HT-29 (cell line): ENCODE results near the gene ZNF280D. TPM values are rescaled to one million over a fixed set of nuclear protein-coding genes. Genes with fewer than 3 reads are reported as not detected.
"Not testable (repeated sequence)": the region's sequence is repeated elsewhere in the genome, so short reads cannot be mapped to it uniquely, and the experiment has no call there.

ENCODE experiments used
- DNase-seq: peaks from one replicate; pipeline ENCODE4 v3.0.0-alpha.2; 2015; ENCODE audit warnings: low spot score
- total RNA-seq: library from RNA; depleted of rRNA; stranded (reverse); fragments of >200 nt; shearing (Covaris generic); gene quantifications from 2 replicates; pipeline ENCODE4 v1.2.3, GENCODE V29; 2014; rRNA removed

ZNF280D gene, protein sequence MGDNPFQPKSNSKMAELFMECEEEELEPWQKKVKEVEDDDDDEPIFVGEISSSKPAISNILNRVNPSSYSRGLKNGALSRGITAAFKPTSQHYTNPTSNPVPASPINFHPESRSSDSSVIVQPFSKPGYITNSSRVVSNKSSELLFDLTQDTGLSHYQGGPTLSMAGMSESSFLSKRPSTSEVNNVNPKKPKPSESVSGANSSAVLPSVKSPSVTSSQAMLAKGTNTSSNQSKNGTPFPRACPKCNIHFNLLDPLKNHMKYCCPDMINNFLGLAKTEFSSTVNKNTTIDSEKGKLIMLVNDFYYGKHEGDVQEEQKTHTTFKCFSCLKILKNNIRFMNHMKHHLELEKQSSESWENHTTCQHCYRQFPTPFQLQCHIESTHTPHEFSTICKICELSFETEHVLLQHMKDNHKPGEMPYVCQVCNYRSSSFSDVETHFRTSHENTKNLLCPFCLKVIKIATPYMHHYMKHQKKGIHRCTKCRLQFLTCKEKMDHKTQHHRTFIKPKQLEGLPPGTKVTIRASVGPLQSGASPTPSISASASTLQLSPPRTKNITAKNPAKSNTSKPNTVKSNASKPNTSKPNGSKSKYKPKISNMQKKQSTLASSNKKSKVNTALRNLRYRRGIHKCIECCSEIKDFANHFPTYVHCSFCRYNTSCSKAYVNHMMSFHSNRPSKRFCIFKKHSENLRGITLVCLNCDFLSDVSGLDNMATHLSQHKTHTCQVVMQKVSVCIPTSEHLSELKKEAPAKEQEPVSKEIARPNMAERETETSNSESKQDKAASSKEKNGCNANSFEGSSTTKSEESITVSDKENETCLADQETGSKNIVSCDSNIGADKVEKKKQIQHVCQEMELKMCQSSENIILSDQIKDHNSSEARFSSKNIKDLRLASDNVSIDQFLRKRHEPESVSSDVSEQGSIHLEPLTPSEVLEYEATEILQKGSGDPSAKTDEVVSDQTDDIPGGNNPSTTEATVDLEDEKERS
- total RNA-seq: 8.5 and 8.7 TPM in 2 replicates

DNA sequence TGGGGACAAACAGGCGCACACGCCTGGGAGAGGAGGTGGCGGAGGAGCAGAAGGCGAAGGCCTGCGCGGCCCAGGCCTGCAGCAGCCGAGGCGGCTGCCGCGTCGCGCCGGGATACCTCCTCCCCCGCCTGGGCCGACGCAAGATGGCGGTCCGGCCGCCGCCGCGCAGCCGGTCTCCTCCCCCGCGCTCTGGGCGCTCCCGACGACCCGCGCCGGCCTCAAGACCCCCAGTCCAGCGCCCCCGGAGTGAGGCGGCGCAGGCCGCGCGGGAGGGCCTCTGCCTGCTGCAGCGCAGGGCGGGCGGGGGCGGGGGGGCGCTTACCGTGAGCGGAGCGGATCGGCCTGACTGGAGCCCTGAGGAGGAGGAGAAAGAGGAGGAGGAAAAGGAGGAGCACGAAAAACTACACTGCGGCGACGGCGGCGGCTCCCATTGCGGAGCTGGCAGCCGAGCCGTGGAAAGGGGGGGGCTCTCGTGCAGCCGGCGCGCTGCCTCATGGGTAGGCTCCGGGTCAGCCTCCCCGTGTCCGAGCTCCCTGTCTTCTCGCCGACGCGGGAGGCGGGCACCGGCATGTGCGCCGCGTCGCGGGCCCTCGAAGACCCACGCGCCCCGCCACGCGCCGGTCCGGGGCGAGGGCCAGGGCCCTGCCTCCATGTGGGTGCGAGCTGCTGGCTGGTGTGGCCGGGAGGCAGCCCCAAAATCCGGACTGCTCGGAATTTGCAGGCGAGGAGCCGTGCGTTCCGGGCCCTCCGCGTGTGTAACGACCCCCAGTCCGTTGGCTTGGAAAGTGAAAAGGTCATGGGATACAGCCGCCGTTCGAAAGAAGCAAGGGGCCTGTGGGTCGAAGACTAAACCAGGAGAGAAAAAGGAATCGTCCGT lies at the start of gene ZNF280D:
Gene ZNF280D (minus strand): TSS at position 374 of the 877 bp plus-strand sequence. CDS start 26,400 bp downstream, outside the sequence.
- DNase-seq: peak; percentile 86

DNA sequence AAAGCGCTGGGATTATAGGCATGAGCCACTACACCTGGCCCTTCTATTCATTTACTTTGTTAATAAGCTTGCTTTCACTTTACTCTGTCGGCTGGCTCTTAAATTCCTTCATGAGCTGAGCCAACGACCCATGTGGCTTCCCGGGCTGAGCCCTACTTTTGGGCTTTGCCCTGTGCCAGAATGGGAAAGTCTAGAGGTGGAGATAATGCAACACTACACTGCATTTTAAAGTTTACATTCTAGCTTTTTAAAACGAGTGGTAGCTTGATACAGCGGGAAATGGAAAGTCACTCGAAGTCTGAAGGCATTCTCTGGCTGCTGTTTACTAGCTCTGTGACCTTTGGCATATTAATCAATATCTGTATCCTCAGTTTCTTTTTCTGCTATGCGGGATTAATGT lies 49.0 kb upstream of the ZNF280D start:
- no peak for DNase-seq

DNA sequence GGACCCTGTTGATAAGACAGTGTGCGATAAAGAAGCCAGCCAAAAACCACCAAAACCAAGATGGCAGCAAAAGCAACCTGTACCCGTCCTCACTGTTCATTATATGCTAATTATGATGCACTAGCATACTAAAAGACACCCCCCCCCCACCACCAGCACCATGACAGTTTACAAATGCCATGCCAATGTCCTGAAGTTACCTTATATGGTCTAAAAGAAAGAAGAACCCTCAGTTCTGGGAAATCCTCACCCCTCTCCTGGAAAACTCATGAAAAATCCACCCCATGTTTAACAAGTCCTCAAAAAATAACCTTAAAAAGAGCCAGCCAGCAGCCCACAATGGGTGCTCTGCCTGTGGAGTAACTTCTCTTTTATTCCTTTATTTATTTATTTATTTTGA lies 48.4 kb upstream of the ZNF280D start:
- no peak for DNase-seq

GRCh38 chr15:56780102-56780725 lies 46.9 kb upstream of the ZNF280D start:
- DNase-seq: not testable (repeated sequence)

DNA sequence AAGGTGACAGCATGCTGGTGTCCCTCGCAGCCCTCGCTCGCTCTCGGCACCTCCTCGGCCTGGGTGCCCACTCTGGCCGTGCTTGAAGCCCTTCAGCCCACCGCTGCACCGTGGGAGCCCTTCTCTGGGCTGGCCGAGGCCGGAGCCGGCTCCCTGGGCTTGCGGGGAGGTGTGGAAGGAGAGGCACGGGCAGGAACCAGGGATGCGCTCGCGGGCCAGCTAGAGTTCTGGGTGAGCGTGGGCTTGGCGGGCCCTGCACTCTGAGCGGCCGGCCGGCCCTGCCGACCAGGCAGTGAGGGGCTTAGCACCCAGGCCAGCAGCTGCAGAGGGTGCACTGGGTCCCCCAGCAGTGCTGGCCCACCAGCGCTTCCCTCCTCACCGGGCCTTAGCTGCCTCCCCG lies 46.1 kb upstream of the ZNF280D start:
- not testable (repeated sequence) for DNase-seq

- DNase-seq: no peak
Observed at GRCh38 chr15:56778761-56779160, 45.5 kb upstream of the ZNF280D start.

GRCh38 chr15:56776839-56777238 lies 43.5 kb upstream of the ZNF280D start:
- DNase-seq: no peak

DNA sequence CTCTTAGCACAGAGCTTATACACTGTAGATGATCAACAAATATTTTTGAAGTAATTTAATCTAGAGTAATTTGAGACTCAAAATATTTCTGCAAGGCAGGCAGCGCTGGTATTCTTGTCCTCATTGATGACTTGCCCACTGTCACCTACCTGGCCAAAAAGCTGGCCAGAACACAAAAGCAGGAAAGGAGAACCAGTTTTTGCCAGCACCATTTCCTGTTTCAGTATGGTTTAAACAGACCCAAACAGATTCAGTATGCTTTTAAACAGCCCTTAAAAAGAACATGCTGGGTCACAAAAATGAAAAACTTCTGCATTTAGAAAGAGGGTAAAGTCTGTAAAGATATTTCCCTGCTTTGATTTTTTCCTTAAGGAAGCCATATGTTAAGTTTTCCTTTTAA lies 42.3 kb upstream of the ZNF280D start:
- DNase-seq: no peak

GRCh38 chr15:56774356-56774755 lies 41.0 kb upstream of the ZNF280D start:
- no peak for DNase-seq

DNA sequence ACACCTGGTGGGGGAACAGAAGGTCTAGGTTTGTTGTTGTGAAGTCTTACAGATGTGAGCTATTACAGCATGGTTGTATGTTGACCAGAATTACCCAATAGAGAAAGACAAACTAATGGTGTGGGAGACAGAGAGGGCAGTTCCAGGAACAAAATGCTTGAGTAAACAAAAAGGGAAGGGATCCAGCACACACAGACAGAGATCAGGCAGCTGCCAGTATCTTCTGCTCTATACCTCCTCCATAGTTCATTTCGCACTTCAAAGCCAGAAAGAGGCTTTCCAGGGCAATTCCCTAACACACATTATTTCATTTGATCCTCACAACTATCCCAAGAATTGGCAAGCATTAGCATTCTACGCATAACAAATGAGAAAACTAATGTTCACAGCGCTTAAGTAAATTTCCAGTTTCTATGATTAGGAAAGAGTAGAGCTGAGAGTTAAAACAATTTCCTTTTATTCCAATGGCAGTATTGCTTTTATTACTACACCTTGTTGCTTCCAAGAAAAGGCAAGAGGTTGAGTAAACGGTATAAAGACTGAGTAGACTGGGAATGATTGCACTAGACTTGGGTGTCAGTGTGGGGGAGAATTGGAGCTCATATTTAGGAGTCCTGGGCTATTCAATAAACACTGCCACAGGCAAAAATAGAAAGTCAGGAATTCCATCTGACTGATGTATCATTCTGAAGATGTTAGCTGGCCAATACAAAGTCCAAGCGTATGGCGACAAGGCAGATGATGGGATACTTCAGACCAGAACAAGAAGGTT lies 39.7 kb upstream of the ZNF280D start:
- peak; percentile 26 for DNase-seq

DNA sequence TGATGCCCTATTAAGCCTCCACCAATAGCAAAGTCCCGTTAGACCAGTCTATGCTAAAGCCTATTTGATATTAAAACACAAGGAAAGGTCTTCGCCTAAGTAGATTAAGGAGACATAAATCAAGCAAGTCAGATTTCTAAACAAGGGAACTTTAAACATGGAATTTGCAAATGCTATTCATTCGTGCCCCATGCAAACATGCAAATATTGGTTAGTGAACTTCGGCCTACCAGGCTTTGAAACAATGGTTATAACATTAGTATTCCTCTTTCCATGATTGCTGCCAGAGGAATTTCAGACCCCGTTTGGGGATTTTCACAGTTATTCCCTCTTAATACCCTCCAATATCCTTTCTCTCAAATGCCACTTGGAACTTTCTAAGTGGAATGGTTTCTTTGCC lies 36.9 kb upstream of the ZNF280D start:
- no peak for DNase-seq

- DNase-seq: no peak
Observed at GRCh38 chr15:56767315-56767714, 34.0 kb upstream of the ZNF280D start.

DNA sequence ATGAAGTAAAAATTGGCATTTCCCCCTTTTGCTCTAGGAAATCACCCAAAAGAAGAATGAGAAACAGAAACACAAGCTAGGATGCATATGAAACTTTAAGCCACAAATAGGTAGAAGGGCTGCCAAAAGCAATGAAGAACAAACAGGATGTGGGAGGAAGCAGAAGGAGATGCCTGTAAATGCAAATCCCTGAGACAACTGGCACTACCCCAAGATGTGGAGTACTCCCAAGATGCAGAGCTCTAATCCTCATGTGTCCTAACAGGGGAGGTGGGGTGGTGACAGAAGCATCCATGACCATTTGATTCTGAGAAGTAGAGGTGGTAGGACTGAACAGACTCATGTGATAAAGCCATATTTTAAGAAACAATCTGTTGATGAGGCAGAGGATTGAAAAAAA lies 31.9 kb upstream of the ZNF280D start:
- no peak for DNase-seq

DNA sequence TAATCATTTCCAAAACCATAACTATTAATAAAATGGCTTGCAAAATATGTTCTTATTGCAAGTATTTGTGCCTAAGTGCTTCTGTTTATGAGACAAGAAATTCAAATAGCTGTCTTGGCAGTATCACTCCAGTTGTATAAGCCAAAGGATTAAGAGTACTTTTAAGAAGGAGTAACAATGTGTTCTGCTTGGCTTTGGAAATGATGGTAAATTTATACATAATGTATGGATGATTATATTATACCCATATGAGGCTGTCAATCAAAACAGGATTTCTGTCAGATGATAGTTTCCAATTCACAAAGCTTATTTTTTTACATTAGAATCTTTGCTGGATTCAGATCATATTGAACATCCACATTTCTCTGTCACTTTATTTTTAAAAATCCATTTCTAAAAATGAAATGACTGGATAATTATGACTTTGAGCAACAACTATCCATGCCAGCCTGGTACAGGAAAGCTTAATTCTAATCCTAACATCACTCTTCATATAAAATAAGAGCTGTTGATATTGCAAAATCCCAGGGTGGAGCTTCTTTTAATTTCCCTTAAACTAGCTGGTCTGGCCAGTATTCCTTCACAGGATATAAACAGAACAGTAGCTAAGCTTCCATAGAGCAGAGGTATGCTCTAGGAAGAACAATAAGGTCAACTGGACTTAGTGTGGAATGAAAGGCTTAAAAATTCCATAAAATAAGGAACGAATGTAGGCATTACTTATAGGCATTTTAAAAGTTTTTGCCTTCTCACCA lies 30.0 kb upstream of the ZNF280D start:
- peak; percentile 58 for DNase-seq

DNA sequence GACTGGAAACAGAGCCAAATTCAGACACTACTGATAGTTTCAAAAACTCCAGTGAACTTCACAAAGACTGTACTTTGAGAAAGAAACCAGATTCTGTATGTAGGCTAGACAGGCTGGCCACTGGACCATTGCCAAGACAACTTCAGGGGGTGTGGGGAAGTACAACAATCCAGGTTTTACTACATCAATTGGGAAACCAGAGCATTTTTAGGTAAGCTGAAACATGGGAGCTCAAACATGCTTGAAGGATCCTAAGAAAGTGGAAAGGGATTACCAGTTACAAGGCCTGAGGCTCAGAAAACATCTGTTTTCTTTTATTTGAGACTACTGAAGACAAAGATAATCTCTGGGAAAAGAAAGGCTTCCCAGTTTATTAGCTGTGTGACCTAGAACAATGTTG lies 26.9 kb upstream of the ZNF280D start:
- peak; percentile 34 for DNase-seq

GRCh38 chr15:56759450-56759845 lies 26.1 kb upstream of the ZNF280D start:
- DNase-seq: no peak

DNA sequence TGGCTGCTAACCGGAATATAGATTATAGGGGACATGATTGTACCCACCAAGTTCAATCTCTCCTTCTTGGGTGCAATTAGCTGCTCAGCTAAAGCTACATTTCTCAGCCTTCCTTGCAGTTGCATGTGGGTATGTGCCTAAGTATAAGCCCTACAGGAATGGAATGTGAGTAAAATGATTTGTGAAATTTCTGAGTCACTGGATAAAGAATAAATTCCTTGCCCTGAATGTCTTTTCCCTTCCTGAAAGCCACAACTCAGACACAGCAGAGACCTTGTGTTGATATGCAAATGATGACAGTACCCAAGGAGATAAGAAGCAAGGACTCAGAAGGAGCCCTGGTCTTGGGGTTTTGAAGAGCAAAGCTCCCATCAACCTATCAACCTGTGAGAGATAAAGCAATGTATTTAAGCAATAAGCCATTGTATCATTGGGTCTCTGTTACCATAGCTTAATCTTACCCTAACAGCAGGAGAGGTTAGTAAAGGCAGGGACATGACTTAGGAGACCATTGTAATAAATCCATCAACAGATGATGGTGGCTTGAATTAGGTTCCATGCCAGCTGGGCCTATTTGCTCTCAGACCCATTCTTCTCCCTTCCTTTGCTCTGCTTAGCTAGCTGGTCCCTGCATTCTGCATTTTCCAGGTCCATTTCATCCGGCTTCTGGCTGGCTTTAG lies 25.6 kb upstream of the ZNF280D start:
- no peak for DNase-seq

DNA sequence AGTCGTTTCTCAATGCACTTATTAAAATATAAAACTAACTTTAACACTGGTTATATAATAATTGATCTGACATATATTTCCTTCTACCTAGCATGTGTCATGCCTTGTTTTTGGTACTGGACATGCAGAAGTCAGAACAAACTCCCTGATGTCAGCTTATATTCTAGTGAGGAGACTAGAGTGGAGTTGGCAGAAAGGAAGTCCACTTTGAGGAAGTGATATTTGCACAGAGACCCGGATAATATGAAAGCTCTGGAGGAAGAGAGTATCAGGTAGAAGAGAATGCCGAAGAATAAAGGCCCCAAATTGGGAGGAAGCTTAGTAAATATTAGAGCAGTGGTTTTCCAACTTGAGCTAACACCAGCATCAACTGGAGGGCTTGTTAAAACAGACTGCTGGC lies 24.6 kb upstream of the ZNF280D start:
- DNase-seq: no peak
